Erythroblast (primary cell): ENCODE results near the gene SPRN.

Experiments used
- GATA1 ChIP-seq: IDR thresholded peaks from 2 replicates; pipeline ENCODE4 v1.6.1; 2011; ENCODE audit warnings: low read depth, mild to moderate bottlenecking, control low read depth, low read length, moderate library complexity
- POLR2A ChIP-seq: IDR thresholded peaks from 2 replicates; pipeline ENCODE4 v1.6.1; 2011; ENCODE audit warnings: mild to moderate bottlenecking, low read length

DNA sequence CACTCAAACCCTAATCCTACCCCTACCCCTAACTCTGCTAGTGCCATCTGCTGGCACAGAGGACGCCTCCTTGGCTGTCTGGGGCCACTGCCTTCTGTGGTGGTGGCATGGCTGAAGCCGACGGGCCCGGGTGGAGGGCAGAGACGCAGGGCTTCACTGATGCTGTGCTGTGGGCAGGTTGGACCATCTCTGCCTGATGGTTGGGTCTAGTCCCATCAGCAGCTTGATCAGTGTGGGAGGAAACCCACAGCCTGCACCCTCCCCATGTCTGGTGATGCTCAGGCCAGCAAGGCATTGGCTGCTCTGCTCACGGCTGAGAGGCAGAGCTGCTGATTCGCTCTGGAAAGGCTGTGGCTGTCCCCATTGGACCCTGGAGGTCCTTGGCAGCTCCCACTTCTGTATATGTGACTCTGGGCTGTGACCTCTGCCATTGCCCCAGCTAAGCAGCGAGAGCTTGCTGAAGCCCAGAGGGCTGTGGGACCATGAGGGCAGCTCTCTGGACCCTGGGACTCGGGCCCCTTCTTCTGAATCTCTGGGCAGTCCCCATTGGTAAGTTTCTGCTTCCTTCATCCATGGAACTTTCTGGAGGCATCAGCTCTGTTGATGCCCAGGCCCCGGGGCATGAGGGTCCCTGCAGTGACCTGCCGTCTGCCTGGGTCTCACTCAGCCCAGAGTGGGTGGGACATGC is 29.2 kb upstream of the SPRN start, which contains the start of gene SCART1:
- no peak for TF ChIP-seq POLR2A
- TF ChIP-seq GATA1, result no peak
